KOPT-K1 (cell line): Measurements from ENCODE around the gene PCYT1A.
"Not testable (repeated sequence)": the region's sequence is repeated elsewhere in the genome, so short reads cannot be mapped to it uniquely, and the experiment has no call there.

Experiments
- H3K27ac ChIP-seq: fragments of 200-600 bp; sonication (generic); 2 replicates; pipeline ENCODE4 v1.5.1; 2016; ENCODE audit warnings: antibody characterized with exemption, mild to moderate bottlenecking, low read depth, low read length; ENCODE audit not compliant: poor library complexity, severe bottlenecking
- H3K36me3 ChIP-seq: fragments of 200-600 bp; sonication (generic); 2 replicates; pipeline ENCODE4 v1.5.1; 2017; ENCODE audit warnings: antibody characterized with exemption, mild to moderate bottlenecking, low read length, moderate library complexity; ENCODE audit not compliant: insufficient read depth
- H3K9me3 ChIP-seq: fragments of 200-600 bp; sonication (generic); 2 replicates; pipeline ENCODE4 v1.5.1; 2017; ENCODE audit warnings: antibody characterized with exemption, low read length, mild to moderate bottlenecking; ENCODE audit not compliant: insufficient read depth, poor library complexity, severe bottlenecking

Gene PCYT1A

GRCh38 chr3:196216681-196217211 lies 70.8 kb downstream of the PCYT1A start:
- H3K36me3 ChIP-seq = no peaks in the 10 kb centered on the region
- no peak overlapping the region for H3K27ac ChIP-seq
- H3K9me3 ChIP-seq = no peaks in the 10 kb centered on the region

- H3K27ac ChIP-seq = no peak within 1 kb of the TSS
- H3K36me3 ChIP-seq = no peaks in the 10 kb centered on the region
- H3K9me3 ChIP-seq = no peaks in the 10 kb centered on the region
Measured at GRCh38 chr3:196216089-196216564, 71.4 kb downstream of the PCYT1A start, which contains the start of gene SLC51A. SLC51A (plus strand) TSS chr3:196216534; CDS start chr3:196216713, 179 bp downstream.

- no peaks in the 10 kb centered on the region for H3K36me3 ChIP-seq
- no peaks in the 10 kb centered on the region for H3K9me3 ChIP-seq
- H3K27ac ChIP-seq = no peak overlapping the region
Measured at GRCh38 chr3:196215493-196216020, 72.0 kb downstream of the PCYT1A start.

GRCh38 chr3:196214783-196215441 lies 72.6 kb downstream of the PCYT1A start:
- H3K9me3 ChIP-seq = no peaks in the 10 kb centered on the region
- H3K36me3 ChIP-seq = no peaks in the 10 kb centered on the region
- no peak overlapping the region for H3K27ac ChIP-seq

GRCh38 chr3:196210673-196211556 lies 76.6 kb downstream of the PCYT1A start, which contains the start of gene ZDHHC19:
ZDHHC19 (minus strand) TSS chr3:196211400; CDS start chr3:196211315, 85 bp downstream.
- Histone ChIP-seq H3K9me3 (no peaks in the 10 kb centered on the region), H3K36me3 (no peaks in the 10 kb centered on the region), H3K27ac (no peak within 1 kb of the TSS)

GRCh38 chr3:196209944-196210672 lies 77.4 kb downstream of the PCYT1A start:
- not testable (repeated sequence) for H3K9me3 ChIP-seq, H3K36me3 ChIP-seq, H3K27ac ChIP-seq

GRCh38 chr3:196208942-196209695 lies 78.4 kb downstream of the PCYT1A start:
- Histone ChIP-seq H3K36me3 (no peaks in the 10 kb centered on the region), H3K27ac (no peak overlapping the region), H3K9me3 (no peaks in the 10 kb centered on the region)

- H3K9me3 ChIP-seq = no peaks in the 10 kb centered on the region
- no peak overlapping the region for H3K27ac ChIP-seq
- no peaks in the 10 kb centered on the region for H3K36me3 ChIP-seq
Measured at GRCh38 chr3:196207833-196208607, 79.5 kb downstream of the PCYT1A start.

- Histone ChIP-seq H3K9me3 (no peaks in the 10 kb centered on the region), H3K36me3 (no peaks in the 10 kb centered on the region), H3K27ac (no peak overlapping the region)
Measured at GRCh38 chr3:196207159-196207832, 80.2 kb downstream of the PCYT1A start.

- not testable (repeated sequence) for H3K27ac ChIP-seq, H3K9me3 ChIP-seq, H3K36me3 ChIP-seq
Measured at GRCh38 chr3:196205442-196206205, 81.9 kb downstream of the PCYT1A start.

GRCh38 chr3:196203846-196204245 lies 83.7 kb downstream of the PCYT1A start:
- no peak overlapping the region for H3K27ac ChIP-seq
- no peaks in the 10 kb centered on the region for H3K36me3 ChIP-seq
- H3K9me3 ChIP-seq = no peaks in the 10 kb centered on the region

- Histone ChIP-seq H3K27ac (no peak overlapping the region), H3K9me3 (no peaks in the 10 kb centered on the region), H3K36me3 (no peaks in the 10 kb centered on the region)
Measured at GRCh38 chr3:196202516-196202970, 85.0 kb downstream of the PCYT1A start.
